Spinal cord (tissue), 10 donors: ENCODE results near the gene PAQR4. TPM values are rescaled to one million over a fixed set of nuclear protein-coding genes. Genes with fewer than 3 reads are reported as not detected.

Experiments
- DNase-seq, 6 donors: peaks; one replicate each; pipeline versions ENCODE4 v3.0.0 to v3.0.0-alpha.2; 2013 to 2015; ENCODE audit warnings: low spot score in 6 of 6, low read depth in 4 of 6
- H3K27ac ChIP-seq: one replicate; pipeline ENCODE4 v1.5.1; 2013; ENCODE audit warnings: low read depth, low read length, control low read depth
- H3K27me3 ChIP-seq: one replicate; pipeline ENCODE4 v1.6.1; 2013; ENCODE audit warnings: low read length; ENCODE audit not compliant: control insufficient read depth, insufficient read depth
- H3K36me3 ChIP-seq: one replicate; pipeline ENCODE4 v1.6.1; 2013; ENCODE audit warnings: low read length; ENCODE audit not compliant: control insufficient read depth, insufficient read depth
- H3K4me1 ChIP-seq: one replicate; pipeline ENCODE4 v1.6.1; 2013; ENCODE audit warnings: low read length; ENCODE audit not compliant: control insufficient read depth, insufficient read depth
- H3K4me3 ChIP-seq: one replicate; pipeline ENCODE4 v1.5.1; 2013; ENCODE audit warnings: low read depth, low read length, control low read depth
- H3K9me3 ChIP-seq: one replicate; pipeline ENCODE4 v1.6.1; 2013; ENCODE audit warnings: low read length; ENCODE audit not compliant: control insufficient read depth, insufficient read depth
- WGBS: methylation state at CpG from one replicate; pipeline ENCODE4 v1.1.5; 2013; ENCODE audit warnings: missing lambda C conversion rate; ENCODE audit not compliant: insufficient coverage; 5-methylcytosine and 5-hydroxymethylcytosine counted together
- polyA plus RNA-seq, 2 donors: library from polyadenylated mRNA; unstranded; fragments of 120-200 nt; gene quantifications; one replicate each; pipeline ENCODE4 v1.2.1, GENCODE V29; 2013; ENCODE audit not compliant: insufficient read length in 2 of 2
- total RNA-seq, 2 donors: library from RNA; depleted of rRNA in 1 of 2; stranded (reverse); fragments of 120-200 nt in 1 of 2; fragments of >200 nt in 1 of 2; gene quantifications; one replicate each; pipeline versions ENCODE4 v1.2.3 to v1.2.4, GENCODE V29; 2013 to 2014
- donor health status: healthy.

PAQR4 gene
- total and polyA plus RNA-seq, 4 donors, result 22.6 to 82.4 (median 50.2) TPM

DNA sequence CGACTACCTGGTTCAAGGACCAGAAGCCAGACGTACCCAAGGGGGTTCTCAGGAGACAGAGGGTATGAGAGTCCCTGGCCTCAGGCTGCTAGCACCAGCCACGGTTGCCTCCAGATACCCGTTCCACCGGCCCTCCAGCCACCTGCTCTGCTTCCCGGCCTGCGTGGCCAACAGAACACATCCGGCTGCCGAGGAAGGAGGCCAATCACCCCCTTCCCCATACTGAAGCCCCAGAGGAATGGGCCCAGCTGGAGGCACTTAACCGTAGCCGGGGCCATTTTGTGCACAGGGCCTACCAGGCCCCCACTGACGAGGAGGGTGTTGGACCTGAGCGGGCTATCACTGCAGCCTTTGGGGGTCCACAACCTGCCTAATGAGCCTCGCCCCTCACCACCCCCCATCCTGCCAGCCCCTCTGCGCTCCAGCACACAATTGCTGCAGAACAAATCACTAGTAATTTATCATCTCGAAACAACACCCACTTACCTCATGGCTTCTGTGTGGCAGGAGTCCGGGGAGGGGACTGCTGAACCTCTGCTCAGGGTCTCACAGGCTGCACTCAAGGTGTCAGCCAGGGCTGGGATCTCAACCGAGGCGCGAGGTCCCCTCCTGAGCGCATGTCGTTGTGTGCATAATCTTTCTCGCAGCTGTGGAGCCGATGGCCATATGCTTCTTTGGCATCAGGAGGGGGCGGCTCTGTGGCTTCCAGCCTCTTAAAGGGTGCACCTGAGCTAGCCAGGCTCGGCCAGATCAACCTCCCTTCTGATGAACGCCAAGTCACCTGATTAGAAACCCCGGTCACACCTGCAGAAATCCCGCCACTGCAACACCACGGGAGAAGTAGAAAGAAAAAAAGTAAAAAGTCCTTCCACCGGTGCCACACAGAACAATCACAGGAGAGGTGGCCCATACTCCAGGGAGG, 15.2 kb upstream of the PAQR4 start:
- Histone ChIP-seq H3K27me3 (peaks cover 7% of the 10 kb centered on the region), H3K4me3 (no peak overlapping the region), H3K27ac (no peak overlapping the region), H3K36me3 (peaks cover 27% of the 10 kb centered on the region), H3K4me1 (peaks cover 6% of the 10 kb centered on the region), H3K9me3 (no peaks in the 10 kb centered on the region)
- WGBS, result 51% methylated on average over 25 of the region's 31 CpGs
- DNase-seq, result peak in 1 of 6 donors; percentile 34

DNA sequence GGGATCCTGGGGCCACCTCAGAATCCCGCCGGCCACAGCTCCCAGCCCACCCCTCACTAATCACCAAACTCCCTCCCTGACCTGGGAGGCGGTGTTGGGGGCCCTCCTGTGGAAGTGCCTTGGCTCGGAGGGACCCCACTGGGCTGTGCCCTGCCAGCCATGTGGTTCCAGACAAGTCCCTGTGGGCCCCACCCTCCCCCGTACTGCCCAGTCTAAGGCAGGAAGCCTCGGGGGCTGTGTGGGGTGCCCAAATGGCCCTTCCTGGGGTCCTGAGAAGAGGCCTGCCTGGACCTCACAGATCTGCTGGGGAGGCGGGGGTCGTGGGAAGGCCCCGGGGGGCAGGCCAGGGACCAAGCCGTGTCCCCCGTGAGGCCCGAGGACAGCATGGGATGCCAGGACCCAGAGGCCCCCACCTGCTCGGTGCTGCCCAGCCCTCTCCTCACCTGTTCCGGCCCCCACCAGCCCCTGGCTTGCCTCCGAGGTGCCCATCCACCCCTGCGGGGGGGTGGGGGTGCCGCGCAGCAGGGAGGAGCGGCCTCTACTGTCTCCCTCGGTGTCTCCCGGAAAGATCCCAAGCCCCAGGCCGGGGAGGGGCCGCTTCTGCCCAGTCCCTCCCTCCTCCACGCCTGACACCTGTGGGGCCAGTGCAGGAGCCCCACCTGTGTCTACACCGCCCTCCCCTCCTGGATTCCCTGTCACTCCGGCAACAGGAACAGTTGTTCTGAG, 14.3 kb upstream of the PAQR4 start:
- Histone ChIP-seq H3K27me3 (peaks cover 7% of the 10 kb centered on the region), H3K4me3 (no peak overlapping the region), H3K36me3 (peaks cover 18% of the 10 kb centered on the region), H3K27ac (no peak overlapping the region), H3K4me1 (peaks cover 6% of the 10 kb centered on the region), H3K9me3 (no peaks in the 10 kb centered on the region)
- no peak for DNase-seq
- WGBS, result 66% methylated on average over 16 of the region's 26 CpGs

DNA sequence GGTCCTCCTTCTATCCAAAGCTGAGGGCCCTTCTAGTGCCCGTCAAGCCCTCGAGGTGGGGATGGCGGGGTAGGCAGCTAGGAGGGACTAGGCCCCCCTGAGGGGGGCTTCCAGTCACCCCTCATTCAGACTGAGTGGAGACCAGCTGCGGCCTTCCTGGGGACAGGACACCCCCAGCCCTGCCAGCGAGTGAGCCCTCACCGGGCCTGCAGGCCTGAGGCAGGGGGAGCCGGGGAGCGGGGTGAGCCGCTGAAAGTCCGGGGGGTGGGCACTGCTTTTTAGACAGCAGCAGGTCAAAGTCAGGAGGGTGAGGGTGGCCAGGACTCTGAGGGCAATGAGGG, 13.7 kb upstream of the PAQR4 start:
- Histone ChIP-seq H3K4me3 (no peak overlapping the region), H3K27me3 (peaks cover 9% of the 10 kb centered on the region), H3K36me3 (peaks cover 12% of the 10 kb centered on the region), H3K9me3 (no peaks in the 10 kb centered on the region), H3K4me1 (peaks cover 6% of the 10 kb centered on the region), H3K27ac (no peak overlapping the region)
- no peak for DNase-seq
- 48% methylated on average over 8 of the region's 10 CpGs for WGBS

DNA sequence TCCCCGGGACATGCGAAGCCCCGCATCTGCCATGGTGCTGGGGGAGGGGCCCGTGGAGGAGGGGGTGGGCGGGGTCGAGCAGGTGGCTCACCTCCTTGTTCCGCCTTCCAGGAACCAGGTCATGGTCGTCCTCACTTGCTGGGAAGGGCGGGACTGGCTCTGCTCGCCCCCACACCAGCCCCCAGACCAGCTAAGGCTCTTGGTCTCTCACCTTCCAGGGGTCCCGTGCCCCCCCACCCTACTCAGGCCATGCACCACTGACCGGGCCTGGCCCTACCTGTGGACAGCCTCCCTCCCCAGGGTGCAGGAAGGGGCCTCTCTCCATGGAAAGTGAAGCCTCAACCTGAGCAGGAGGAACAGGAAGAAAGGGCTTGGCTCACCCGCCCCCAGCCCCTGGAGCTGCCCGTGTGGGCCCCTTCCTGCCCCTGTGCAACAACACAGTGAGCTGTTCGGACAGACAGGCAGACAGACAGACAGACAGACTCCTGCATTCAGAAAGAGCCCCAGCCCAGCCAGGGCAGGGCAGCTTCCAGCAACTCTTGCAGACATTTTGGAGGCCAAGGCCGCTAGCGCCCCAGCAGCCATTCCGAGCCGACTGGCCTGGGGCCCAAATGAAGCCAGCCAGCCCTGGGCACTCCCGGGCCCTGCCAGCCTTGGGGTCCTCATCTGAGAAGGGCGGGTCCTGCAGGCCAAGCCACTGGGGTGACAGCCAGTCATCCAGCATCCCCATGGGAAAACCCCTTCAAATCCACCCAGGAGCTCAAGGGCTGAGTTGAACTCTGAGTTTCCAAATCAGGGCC, 13.2 kb upstream of the PAQR4 start:
- Histone ChIP-seq H3K4me3 (no peak overlapping the region), H3K36me3 (peaks cover 6% of the 10 kb centered on the region), H3K4me1 (peaks cover 6% of the 10 kb centered on the region), H3K27ac (no peak overlapping the region), H3K27me3 (peaks cover 14% of the 10 kb centered on the region), H3K9me3 (no peaks in the 10 kb centered on the region)
- no peak for DNase-seq
- 47% methylated on average over 19 of the region's 21 CpGs for WGBS

DNA sequence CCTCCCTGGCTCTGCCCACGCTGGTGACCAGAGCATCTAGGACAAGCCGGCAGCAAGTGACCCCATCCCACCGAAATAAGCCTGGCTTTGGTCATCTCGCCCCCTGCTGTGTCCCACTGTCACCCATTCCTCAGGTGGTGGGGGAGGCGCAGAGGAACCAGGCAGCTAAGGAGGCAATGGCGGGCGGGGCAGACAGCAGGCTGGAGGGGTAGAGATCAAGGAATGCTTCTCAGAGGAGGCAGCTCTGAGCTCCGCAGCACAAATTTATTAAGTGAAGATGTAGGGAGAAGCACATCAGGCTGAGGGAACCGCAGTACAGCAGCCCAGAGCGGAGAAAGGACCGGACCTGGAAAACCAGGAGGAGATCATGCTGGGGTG, 12.6 kb upstream of the PAQR4 start:
- no peak for DNase-seq
- Histone ChIP-seq H3K4me1 (peaks cover 6% of the 10 kb centered on the region), H3K4me3 (no peak overlapping the region), H3K27ac (no peak overlapping the region), H3K9me3 (no peaks in the 10 kb centered on the region), H3K36me3 (peaks cover under 1% of the 10 kb centered on the region), H3K27me3 (peaks cover 16% of the 10 kb centered on the region)
- WGBS, result 87% methylated on average over 11 of the region's 11 CpGs

DNA sequence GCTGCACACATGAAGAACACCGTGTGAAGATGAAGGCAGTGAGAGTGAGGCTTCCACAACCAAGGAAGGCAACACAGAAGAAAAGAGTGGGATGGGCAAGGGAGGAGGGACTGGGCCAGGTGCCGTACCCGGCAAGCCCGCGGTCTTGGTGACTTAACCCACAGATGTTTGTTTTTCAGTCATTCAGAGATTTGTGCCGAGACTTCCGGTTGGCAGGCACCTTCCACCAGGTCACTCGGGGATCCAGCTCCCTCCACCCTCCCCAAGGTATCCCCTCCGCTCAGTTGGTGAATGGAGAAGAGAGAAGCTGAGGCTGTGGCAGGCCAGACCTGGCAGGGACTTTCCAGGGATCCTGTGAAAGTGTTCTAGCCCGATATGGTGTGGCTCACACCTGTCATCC, 9.9 kb upstream of the PAQR4 start:
- Histone ChIP-seq H3K27me3 (peaks cover 42% of the 10 kb centered on the region), H3K4me3 (no peak overlapping the region), H3K36me3 (no peaks in the 10 kb centered on the region), H3K4me1 (peaks cover 20% of the 10 kb centered on the region), H3K9me3 (no peaks in the 10 kb centered on the region), H3K27ac (no peak overlapping the region)
- no peak for DNase-seq
- WGBS, result 72% methylated on average over 9 of the region's 10 CpGs

DNA sequence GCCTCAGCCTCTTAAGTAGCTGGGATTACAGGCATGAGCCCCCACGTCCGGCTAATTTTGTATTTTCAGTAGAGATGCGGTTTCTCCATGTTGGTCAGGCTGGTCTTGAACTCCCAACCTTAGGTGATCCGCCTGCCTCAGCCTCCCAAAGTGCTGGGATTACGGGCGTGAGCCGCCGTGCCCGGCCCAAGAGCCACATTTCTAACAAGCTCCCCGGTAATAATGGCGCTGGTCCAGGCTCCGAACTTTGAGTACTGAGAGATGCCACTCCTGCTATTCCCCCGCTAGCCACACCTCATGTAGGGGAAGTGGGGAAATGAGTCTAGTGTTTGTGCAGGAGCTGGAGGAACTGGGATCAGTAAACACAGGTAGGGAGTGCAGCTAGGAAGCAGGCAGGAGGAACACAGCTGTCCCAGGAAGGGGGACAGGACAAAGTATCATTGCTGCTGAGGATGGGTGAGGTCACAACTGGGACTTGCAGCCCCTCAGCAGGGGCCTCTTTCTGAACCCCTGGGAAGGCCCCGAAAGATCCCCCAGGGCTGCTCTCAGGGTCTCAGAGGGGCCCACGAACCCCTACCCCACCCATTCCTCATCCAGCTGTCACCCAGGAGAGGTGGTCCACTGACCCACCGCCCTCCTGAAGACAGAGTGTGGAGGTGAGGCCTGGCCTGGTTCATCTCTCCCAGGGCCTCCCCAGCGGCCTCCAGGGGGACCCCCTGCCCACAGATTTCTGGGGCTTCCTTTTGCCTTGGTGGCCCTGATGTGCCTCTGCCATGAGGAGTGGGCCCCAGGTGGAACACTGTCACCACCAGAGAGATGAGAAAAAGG, 8.8 kb upstream of the PAQR4 start:
- no peak overlapping the region for H3K4me3 ChIP-seq
- no peak overlapping the region for H3K27ac ChIP-seq
- no peak for DNase-seq
- no peaks in the 10 kb centered on the region for H3K36me3 ChIP-seq
- H3K27me3 ChIP-seq, result peaks cover 50% of the 10 kb centered on the region
- H3K4me1 ChIP-seq, result peaks cover 29% of the 10 kb centered on the region
- H3K9me3 ChIP-seq, result no peaks in the 10 kb centered on the region
- 66% methylated on average over 11 of the region's 17 CpGs for WGBS

DNA sequence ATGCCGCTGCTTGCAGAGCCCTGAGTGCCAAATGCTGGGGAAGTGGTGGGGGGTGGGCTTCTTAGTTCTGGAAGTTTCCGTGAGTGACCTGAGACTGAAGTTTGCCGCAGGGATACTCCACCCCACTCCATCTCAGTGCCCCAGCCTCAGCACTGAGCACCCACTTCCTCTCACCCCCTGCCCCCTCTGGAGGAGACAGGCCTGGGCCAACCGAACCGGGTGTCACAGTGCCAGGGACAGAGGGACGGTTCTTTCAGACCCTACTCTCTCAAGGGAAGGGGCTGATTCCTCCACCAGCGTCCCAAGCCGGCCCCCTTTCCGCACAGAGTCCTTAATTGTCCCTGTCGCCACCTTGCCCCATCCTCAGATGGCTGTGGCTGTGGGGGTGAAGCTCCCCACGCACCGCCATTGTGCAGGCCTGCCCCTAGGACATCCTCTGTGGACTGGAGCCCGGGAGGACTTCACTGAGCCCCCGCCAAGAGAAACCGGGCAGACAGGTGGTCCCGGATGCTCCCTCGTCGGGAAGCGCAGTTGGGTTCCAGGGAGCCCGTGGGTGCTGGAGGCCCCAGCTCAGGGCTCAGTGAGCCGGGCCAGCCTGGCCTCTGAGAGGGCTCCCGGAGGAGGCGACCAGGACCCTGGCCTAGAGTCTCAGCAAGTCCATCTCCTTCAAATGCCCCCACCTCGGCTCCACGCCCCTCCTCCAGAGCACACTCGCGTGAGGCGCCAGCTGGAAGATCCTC, 6.6 kb upstream of the PAQR4 start:
- 30% methylated on average over 27 of the region's 28 CpGs for WGBS
- no peak for DNase-seq
- Histone ChIP-seq H3K4me1 (peaks cover 34% of the 10 kb centered on the region), H3K4me3 (no peak overlapping the region), H3K27ac (no peak overlapping the region), H3K27me3 (peaks cover 64% of the 10 kb centered on the region), H3K9me3 (no peaks in the 10 kb centered on the region), H3K36me3 (peaks cover 3% of the 10 kb centered on the region)
